WTC11 (cell line): Measurements from ENCODE around the gene REX1BD.

Experiments used
- AFF4 ChIP-seq: sonication (generic); formaldehyde crosslinking; IDR thresholded peaks from 2 replicates; pipeline ENCODE4 v1.8.1; 2023; ENCODE audit warnings: mild to moderate bottlenecking, missing genetic modification reagents, borderline replicate concordance
- CTCF ChIP-seq: fragments of 200-600 bp; IDR thresholded peaks from 2 replicates; pipeline ENCODE4 v1.8.0; 2022; ENCODE audit warnings: antibody characterized with exemption
- GABPB1 ChIP-seq: sonication (generic); formaldehyde crosslinking; IDR thresholded peaks from 2 replicates; pipeline ENCODE4 v1.8.1; 2023; ENCODE audit warnings: mild to moderate bottlenecking, missing genetic modification reagents
- JAZF1 ChIP-seq: fragments of 250-450 bp; sonication (Bioruptor Pico); IDR thresholded peaks from 2 replicates; pipeline ENCODE4 v1.9.0; 2021; ENCODE audit warnings: moderate library complexity, mild to moderate bottlenecking, inconsistent platforms
- SP1 ChIP-seq: sonication (generic); formaldehyde crosslinking; conservative IDR thresholded peaks from 2 replicates; pipeline ENCODE4 v1.8.1; 2022; ENCODE audit warnings: missing genetic modification reagents
- ZNF232 ChIP-seq: sonication (generic); formaldehyde crosslinking; IDR thresholded peaks from 2 replicates; pipeline ENCODE4 v1.8.0; 2022; ENCODE audit warnings: mild to moderate bottlenecking, missing genetic modification reagents

GRCh38 chr19:18594824-18595373 is 6.3 kb downstream of the REX1BD start:
- TF ChIP-seq CTCF (no peak), ZNF232 (CRISPR knock-in tag) (no peak), SP1 (CRISPR knock-in tag) (no peak), JAZF1 (CRISPR knock-in tag) (no peak), GABPB1 (CRISPR knock-in tag) (no peak), AFF4 (CRISPR knock-in tag) (no peak)
